Measurements from ENCODE around the gene OR5B21.

OR5B21 gene

GRCh38 chr11:58493676-58494075 lies 14.2 kb downstream of the OR5B21 start:
- H3K4me3 ChIP-seq (ENCODE audit: low read length), result no peak overlapping the region
- H3K27me3 ChIP-seq (replicated peaks; ENCODE audit: control insufficient read depth, insufficient read depth, low read length), result no peaks in the 10 kb centered on the region
- no peaks in the 10 kb centered on the region for H3K36me3 ChIP-seq (ENCODE audit: control insufficient read depth, insufficient read depth, low read length, severe bottlenecking)
- no peak for DNase-seq (ENCODE audit: low read depth)
- peaks cover 12% of the 10 kb centered on the region for H3K4me1 ChIP-seq (ENCODE audit: control insufficient read depth, insufficient read depth, low read length)
- H3K9me3 ChIP-seq (ENCODE audit: control insufficient read depth, low read length), result no peaks in the 10 kb centered on the region
- no peak overlapping the region for H3K9ac ChIP-seq (ENCODE audit: low read length)

DNA sequence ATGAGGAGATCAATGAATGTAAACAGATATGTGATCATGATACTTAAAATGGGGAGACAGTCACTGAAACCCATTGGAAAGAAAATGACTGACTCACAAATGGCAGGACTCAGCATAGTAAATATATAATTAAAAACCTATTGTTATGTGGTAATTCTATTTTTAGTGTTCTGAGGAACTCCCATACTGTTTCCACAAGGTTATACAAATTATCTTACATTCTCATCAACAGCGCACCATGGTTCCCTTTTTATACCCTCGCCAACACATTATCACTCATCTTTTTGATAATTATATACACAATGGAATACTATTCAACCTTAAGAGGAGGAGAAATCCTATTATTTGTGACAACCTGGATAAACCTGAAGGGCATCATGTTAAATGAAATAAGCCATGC lies 17.1 kb downstream of the OR5B21 start:
- Histone ChIP-seq H3K9ac (ENCODE audit: low read length) (no peak overlapping the region), H3K9me3 (ENCODE audit: control insufficient read depth, low read length) (no peaks in the 10 kb centered on the region), H3K4me1 (ENCODE audit: control insufficient read depth, insufficient read depth, low read length) (peaks cover 12% of the 10 kb centered on the region), H3K36me3 (ENCODE audit: control insufficient read depth, insufficient read depth, low read length, severe bottlenecking) (no peaks in the 10 kb centered on the region), H3K27me3 (replicated peaks; ENCODE audit: control insufficient read depth, insufficient read depth, low read length) (no peaks in the 10 kb centered on the region), H3K4me3 (ENCODE audit: low read length) (no peak overlapping the region)
- no peak for DNase-seq (ENCODE audit: low read depth)

DNA sequence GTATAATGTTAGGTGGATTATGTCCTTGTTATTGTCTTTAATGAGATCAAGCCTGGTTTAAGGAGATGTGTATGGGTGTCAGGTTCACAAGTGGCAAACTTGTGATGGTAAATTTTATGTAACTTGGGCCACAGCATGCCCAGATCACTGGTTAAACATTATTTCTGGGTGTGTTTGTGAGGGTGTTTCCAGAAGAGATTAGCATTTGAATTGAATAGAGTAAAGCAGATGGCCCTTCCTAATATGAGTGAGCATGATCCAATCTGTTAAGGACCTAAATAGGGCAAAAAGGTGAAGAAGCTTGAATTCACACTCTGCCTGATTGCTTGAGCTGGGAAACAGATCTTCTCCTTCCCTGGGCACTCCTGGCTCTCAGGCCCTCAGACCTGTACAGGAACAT lies 20.7 kb downstream of the OR5B21 start:
- Histone ChIP-seq H3K27me3 (replicated peaks; ENCODE audit: control insufficient read depth, insufficient read depth, low read length) (no peaks in the 10 kb centered on the region), H3K9me3 (ENCODE audit: control insufficient read depth, low read length) (no peaks in the 10 kb centered on the region), H3K9ac (ENCODE audit: low read length) (no peak overlapping the region), H3K4me1 (ENCODE audit: control insufficient read depth, insufficient read depth, low read length) (no peaks in the 10 kb centered on the region), H3K4me3 (ENCODE audit: low read length) (no peak overlapping the region), H3K36me3 (ENCODE audit: control insufficient read depth, insufficient read depth, low read length, severe bottlenecking) (no peaks in the 10 kb centered on the region)
- no peak for DNase-seq (ENCODE audit: low read depth)

DNA sequence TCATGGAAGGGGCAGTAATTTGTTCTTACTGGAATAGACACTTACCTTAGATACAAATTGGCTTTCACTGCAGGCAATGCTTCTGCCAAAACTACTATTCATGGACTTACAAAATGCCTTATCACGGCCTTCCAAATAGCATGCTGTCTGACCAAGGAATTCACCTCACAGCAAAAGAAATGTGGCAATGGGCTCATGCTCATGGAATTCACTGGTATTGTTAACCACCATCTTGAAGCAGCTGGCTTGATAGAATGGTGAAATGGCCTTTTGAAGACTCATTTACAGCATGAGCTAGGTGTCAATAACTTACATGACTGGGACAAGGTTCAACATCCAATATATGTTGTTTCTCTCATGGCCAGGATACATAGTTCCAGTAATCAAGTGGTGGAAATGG lies 21.9 kb downstream of the OR5B21 start:
- no peaks in the 10 kb centered on the region for H3K27me3 ChIP-seq (replicated peaks; ENCODE audit: control insufficient read depth, insufficient read depth, low read length)
- DNase-seq (ENCODE audit: low read depth), result no peak
- H3K9ac ChIP-seq (ENCODE audit: low read length), result no peak overlapping the region
- no peak overlapping the region for H3K4me3 ChIP-seq (ENCODE audit: low read length)
- H3K36me3 ChIP-seq (ENCODE audit: control insufficient read depth, insufficient read depth, low read length, severe bottlenecking), result no peaks in the 10 kb centered on the region
- H3K4me1 ChIP-seq (ENCODE audit: control insufficient read depth, insufficient read depth, low read length), result no peaks in the 10 kb centered on the region
- H3K9me3 ChIP-seq (ENCODE audit: control insufficient read depth, low read length), result no peaks in the 10 kb centered on the region

- DNase-seq (ENCODE audit: low read depth), result no peak
- Histone ChIP-seq H3K9me3 (ENCODE audit: control insufficient read depth, low read length) (peaks cover 25% of the 10 kb centered on the region), H3K27me3 (replicated peaks; ENCODE audit: control insufficient read depth, insufficient read depth, low read length) (no peaks in the 10 kb centered on the region), H3K4me1 (ENCODE audit: control insufficient read depth, insufficient read depth, low read length) (no peaks in the 10 kb centered on the region), H3K36me3 (ENCODE audit: control insufficient read depth, insufficient read depth, low read length, severe bottlenecking) (no peaks in the 10 kb centered on the region), H3K4me3 (ENCODE audit: low read length) (no peak overlapping the region), H3K9ac (ENCODE audit: low read length) (no peak overlapping the region)
These were observed 36.0 kb downstream of the OR5B21 start for GRCh38 chr11:58471892-58472291.

DNA sequence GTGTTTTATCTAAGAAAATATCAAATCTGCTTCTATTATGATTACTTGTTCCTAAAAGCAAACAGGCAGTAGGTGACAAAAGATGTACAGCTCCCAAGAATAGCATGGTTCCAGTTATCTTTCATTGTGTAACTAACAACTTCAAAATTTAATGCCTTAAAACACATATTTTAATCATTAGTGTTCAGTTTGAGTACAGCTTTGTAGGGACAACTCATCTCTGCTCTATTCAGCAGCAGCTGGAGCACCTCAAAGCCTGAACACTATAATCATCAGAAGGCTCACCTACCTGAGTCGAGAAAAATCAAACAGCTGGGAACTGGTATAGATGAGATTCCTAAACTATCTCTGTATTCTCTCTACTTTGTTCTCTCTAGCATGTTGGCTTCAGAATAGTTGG lies 41.6 kb downstream of the OR5B21 start:
- Histone ChIP-seq H3K4me3 (ENCODE audit: low read length) (no peak overlapping the region), H3K27me3 (replicated peaks; ENCODE audit: control insufficient read depth, insufficient read depth, low read length) (no peaks in the 10 kb centered on the region), H3K4me1 (ENCODE audit: control insufficient read depth, insufficient read depth, low read length) (no peaks in the 10 kb centered on the region), H3K9ac (ENCODE audit: low read length) (no peak overlapping the region), H3K36me3 (ENCODE audit: control insufficient read depth, insufficient read depth, low read length, severe bottlenecking) (no peaks in the 10 kb centered on the region), H3K9me3 (ENCODE audit: control insufficient read depth, low read length) (peaks cover 14% of the 10 kb centered on the region)
- DNase-seq (ENCODE audit: low read depth), result no peak

GRCh38 chr11:58465690-58466089 lies 42.2 kb downstream of the OR5B21 start:
- H3K9ac ChIP-seq (ENCODE audit: low read length), result no peak overlapping the region
- H3K4me1 ChIP-seq (ENCODE audit: control insufficient read depth, insufficient read depth, low read length), result no peaks in the 10 kb centered on the region
- DNase-seq (ENCODE audit: low read depth), result no peak
- H3K36me3 ChIP-seq (ENCODE audit: control insufficient read depth, insufficient read depth, low read length, severe bottlenecking), result no peaks in the 10 kb centered on the region
- H3K27me3 ChIP-seq (replicated peaks; ENCODE audit: control insufficient read depth, insufficient read depth, low read length), result no peaks in the 10 kb centered on the region
- peaks cover 11% of the 10 kb centered on the region for H3K9me3 ChIP-seq (ENCODE audit: control insufficient read depth, low read length)
- H3K4me3 ChIP-seq (ENCODE audit: low read length), result no peak overlapping the region
